HL-60 (cell line): ENCODE measurements around the gene SORCS2.

Source experiments
- CTCF ChIP-seq: IDR thresholded peaks from one replicate; pipeline ENCODE4 v1.5.1; 2011; ENCODE audit warnings: low read length, control low read depth, inconsistent platforms; ENCODE audit not compliant: insufficient read depth
- POLR2AphosphoS5 ChIP-seq: IDR thresholded peaks from 2 replicates; pipeline ENCODE4 v1.6.1; 2012; ENCODE audit warnings: low read depth

- no peak for TF ChIP-seq CTCF
- TF ChIP-seq POLR2AphosphoS5: no peak
These were observed 280.2 kb downstream of the SORCS2 start for GRCh38 chr4:7472442-7473013.
